ENCODE measurements around the gene HLA-G.
"Not testable (repeated sequence)": the region's sequence is repeated elsewhere in the genome, so short reads cannot be mapped to it uniquely, and the experiment has no call there.

HLA-G gene

DNA sequence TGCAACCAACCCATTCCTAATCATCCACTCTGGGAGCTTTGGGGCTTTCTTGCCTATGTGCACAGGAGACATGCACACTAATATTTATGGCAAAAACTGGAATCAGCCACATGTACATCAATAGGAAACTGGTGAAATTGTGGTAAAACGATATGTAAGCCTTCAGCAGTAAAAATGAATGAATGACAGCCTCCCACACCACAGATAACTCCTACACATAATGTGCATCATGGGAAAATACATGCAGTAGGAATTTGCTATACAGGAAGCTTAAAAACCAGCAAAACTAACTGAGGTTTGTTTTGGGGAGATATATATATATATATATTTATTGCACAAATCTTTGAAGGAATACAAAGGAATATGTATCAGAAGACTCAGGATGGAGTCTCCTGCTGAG lies 47.6 kb downstream of the HLA-G start:
- no peak for DNase-seq (ENCODE audit: low spot score)

DNA sequence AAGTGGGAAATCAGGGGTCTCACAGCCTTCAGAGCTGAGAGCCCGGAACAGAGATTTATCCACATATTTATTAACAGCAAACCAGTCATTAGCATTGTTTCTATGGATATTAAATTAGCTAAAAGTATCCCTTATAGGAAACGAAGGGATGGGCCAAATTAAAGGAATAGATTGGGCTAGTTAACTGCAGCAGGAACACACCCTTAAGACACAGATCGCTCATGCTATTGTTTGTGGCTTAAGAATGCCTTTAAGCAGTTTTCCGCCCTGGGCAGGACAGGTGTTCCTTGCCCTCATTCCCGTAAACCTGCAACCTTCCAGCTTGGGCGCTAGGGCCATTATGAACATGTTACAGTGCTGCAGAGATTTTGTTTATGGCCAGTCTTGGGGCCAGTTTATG lies 48.1 kb downstream of the HLA-G start:
- not testable (repeated sequence) for DNase-seq (ENCODE audit: low spot score)

All from hematopoietic multipotent progenitor cell treated with erythropoietin and hydrocortisone succinate and interleukin-3 and kit ligand, for 17 days (in vitro differentiated cells).